ENCODE measurements around the gene PARD6A.
A peak's percentile ranks its signal among the peaks of the same experiment; 100 is the strongest.

Gene PARD6A

GRCh38 chr16:67654403-67654911, 6.3 kb upstream of the PARD6A start:
- DNase-seq, result no peak

GRCh38 chr16:67655363-67655762, 5.4 kb upstream of the PARD6A start:
- no peak for DNase-seq

- DNase-seq, result no peak
These were observed 4.3 kb upstream of the PARD6A start for GRCh38 chr16:67656344-67657016.

GRCh38 chr16:67657017-67657608, 3.6 kb upstream of the PARD6A start:
- no peak for DNase-seq

DNA sequence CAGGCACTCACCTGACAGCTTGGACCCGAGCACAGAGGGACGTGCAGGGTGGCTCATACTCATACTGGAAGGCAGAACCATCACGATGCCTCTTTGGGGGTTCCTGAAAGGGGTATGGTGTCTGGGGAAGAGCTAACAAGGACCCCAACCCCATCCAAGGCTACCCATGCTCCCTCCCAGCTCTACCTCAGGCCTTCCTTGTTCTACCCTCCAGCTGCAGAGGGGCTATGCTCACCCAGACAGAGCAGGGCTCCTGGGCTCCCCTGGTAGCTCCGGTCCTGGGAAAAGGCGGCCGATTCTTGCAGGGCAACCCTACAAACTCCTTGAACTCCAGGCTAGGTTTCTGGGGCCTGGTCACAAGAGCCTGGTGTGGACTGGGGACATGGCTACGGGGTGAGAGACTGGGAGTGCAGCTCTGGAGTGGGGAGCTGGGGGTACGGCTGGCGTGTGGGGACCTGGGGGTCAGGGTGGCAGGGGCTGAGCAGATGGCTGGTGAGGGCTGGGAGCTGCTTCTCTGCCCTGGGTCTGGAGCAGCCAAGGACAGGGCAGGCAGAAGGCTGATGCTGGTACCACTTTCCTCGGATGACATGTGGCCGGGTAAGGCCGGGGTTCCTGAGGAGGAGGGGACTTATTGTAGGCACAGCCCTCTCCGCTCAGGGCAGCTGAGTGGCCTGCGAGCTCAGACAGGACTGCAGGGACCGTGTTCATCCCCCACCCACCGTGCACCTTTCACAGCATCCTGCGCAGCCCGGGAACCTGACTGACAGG, 2.8 kb upstream of the PARD6A start:
- no peak for DNase-seq

DNA sequence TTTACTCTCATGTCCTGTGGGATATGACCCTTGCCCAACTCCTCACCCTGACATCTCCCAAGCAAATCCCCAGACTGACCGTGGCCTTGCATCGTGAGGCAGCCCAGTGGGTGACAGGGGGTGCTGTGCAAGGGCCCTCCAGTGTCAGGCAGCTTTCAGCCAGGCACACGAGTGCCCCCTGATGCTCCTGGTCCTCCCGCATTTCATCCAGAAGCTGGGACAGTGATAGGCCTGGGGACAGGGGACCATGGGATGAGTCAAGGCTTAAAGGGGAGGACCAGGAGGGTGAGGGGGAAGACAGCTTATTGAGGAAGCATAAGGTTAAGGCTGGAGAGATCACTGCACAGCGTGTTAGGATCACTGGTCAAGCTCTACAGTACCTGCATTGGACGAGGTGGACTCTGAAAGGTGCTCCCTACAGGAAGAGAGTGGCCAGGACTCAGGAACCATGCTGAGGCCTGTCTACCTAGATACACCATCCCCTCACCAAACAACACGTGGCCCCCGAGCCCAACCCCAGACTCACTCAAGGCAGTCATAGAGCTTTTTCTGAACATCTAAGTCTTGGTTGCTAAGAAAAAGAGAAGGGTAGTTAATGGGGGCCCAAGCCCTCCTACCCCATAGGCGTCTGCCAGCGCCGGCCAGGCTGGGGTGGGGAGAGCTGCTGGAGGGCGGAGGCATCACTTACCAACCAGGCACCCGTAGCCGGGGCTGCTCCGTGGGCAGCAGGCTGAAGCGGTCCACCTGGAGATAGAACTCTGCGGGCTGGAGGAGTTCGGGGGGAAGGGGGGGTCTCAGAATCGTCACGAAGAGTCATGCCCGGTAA, 1.7 kb upstream of the PARD6A start:
- DNase-seq, result no peak

DNA sequence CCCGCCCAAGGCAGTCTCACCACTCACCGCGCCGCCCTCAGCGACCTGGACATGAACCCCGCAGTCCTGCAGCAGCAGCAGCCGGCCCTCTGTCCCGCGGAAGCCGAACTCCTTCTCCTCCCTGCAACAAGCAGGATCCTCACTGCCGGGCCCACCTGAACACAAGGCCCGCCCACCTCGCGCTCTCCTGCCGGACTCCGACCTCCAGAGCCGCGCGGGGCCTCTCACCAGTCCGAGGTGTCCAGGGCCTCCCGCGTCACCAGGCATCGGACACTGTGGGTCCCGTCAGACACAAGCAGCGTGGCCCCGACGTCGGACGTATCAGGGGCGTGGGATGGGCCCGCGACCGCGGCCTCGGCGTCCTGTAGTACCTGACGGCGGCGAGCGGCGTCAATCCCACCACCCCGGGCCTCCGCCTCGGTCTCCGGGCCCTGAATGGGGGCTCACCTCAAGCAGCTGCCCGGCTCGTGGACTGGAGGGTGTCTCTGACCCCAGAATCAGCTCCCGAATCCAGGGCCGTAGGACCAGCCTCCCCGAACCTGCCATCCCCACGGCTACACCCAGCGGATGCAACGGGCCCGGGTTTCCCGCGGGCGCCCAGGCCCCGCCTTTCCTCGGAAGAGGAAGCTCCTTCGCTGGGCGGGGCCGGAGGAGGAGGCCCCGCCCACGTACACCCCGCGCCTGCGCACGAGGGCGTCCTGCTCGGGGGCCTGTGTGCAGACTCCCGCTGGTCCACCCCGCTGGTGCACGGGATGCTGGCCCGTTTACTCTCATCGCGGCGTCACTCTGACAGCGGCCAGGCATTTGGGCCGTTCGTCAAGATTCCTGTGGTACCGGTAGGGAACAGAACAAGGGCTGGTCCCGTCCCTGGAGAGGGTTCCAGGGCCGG, 841 bp upstream of the PARD6A start, which contains the start of gene ACD:
Gene ACD (minus strand): TSS at position 586 of the 889 bp plus-strand sequence. CDS start 40 bp downstream, at position 546.
- peak; percentile 93 to 99 for DNase-seq

- peak in 1 of 2 donors; percentile 3 for DNase-seq
These were observed 471 bp downstream of the PARD6A start for GRCh38 chr16:67661101-67661761.

DNA sequence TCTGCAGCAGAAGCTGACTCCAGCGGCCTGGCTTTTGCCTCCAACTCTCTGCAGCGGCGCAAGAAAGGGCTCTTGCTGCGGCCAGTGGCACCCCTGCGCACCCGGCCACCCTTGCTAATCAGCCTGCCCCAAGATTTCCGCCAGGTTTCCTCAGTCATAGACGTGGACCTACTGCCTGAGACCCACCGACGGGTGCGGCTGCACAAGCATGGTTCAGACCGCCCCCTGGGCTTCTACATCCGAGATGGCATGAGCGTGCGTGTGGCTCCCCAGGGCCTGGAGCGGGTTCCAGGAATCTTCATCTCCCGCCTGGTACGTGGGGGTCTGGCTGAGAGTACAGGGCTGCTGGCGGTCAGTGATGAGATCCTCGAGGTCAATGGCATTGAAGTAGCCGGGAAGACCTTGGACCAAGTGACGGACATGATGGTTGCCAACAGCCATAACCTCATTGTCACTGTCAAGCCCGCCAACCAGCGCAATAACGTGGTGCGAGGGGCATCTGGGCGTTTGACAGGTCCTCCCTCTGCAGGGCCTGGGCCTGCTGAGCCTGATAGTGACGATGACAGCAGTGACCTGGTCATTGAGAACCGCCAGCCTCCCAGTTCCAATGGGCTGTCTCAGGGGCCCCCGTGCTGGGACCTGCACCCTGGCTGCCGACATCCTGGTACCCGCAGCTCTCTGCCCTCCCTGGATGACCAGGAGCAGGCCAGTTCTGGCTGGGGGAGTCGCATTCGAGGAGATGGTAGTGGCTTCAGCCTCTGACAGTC, 1.3 kb downstream of the PARD6A start:
- DNase-seq, result no peak

- no peak for DNase-seq
These were observed 1.9 kb downstream of the PARD6A start for GRCh38 chr16:67662653-67663010.

DNA sequence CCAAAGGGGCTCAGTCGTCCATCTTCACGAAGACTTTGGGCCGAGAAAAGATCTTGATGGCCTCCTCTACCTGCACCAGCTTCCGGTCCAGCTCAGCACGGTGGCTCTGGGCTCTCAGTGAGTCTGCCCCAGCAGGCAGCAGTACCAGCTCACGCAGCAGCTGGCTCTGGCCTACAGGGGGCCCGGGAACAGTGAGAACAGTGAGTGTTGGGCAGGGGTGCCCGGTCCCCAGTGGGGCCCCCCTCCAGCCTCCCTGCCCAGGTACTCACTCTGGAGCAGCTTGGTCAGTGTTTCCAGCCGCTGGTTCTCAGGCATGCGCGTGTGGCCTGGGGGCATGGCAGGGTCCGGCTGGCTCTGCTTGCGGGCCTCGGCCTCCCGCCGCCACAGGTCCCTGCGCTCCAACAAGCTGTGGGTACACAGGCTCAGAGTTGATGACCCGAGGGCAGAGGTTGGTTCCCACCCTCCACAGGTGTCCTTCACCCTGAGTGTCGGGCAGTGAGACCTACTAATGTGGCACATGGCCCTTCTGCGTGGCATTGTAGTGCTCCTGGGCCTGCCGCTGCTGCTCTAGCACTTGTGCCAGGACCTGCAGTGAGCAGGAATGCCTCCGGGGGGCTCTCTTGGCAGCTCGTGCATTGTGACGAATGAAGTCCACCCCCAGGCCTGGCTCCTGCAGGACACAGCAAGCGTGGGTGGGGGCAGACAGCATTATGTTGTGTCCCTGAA, 2.6 kb downstream of the PARD6A start:
- DNase-seq, result peak; percentile 33 to 50

DNA sequence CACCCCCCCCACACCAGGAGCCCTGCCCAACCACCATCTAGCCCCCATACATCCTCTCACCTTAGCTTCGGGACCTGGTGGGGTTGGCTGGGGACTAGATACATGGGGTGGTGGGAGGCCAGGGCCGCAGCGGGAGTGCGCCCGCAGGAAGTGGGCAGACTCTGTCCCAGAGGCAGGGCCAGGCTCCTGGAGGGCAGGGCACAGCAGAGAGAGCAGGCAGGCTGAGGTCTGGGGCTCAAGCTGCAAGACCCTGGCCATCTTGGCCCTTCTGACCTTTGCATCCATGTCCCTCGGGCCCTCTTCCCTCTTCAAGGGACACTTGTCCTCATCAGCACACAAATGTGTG, 3.1 kb downstream of the PARD6A start:
- no peak for DNase-seq

DNA sequence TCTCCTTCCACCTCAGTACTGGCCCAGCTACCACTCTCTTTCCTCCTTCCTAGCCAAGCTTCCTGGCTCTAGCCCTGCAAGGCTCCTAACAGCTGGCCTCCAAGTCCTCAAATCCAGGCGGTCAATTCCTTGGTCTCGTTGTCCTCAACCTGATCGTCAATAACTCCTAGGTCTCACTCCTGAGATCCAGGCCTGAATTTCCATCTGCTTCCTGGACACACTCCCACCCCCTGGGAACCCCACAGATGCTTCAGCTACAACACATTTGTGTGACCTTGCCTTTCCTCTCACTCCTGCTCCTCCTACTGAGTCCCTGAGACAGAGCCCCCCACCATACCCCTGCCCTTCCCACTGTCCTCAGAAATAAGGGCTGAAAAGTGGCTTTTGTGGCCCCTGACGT, 3.5 kb downstream of the PARD6A start:
- DNase-seq, result no peak

DNA sequence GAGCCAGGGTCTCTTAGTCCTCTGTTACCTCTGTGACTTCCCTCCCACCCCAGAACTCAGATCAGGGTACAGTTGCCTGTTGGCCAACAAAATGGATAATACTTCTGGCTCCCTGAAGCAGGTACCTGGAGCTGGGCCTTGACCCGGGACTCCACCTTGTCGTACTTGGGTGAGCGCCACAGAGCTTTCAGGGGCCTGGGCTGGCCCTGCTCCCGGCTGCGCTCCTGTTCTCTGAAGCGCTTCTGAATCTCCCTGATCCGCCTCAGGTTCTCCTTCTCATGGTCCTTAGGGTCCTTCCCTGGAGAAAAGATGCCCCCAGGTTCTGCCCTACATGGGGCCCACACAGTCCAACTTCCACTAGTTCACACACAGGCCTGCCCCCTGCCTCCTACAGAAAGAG, 4.1 kb downstream of the PARD6A start:
- no peak for DNase-seq

DNA sequence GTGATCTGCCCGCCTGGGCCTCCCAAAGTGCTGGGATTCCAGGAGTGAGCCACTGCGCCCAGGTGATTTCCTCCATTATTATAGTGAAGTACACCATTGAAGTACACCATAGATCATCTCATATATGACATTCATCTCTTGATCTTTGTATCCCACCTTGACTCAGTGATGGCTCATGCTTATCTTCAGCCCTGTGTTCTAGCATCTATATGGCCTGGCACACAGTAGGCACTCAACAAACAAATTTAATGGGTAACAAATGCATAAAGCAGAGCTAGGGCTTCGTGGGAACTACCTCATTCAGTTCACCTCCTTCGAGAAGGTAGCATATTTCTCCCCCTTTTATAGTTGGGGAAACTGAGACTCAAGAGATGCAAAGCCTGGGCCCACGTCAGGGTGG, 4.8 kb downstream of the PARD6A start:
- no peak for DNase-seq

DNA sequence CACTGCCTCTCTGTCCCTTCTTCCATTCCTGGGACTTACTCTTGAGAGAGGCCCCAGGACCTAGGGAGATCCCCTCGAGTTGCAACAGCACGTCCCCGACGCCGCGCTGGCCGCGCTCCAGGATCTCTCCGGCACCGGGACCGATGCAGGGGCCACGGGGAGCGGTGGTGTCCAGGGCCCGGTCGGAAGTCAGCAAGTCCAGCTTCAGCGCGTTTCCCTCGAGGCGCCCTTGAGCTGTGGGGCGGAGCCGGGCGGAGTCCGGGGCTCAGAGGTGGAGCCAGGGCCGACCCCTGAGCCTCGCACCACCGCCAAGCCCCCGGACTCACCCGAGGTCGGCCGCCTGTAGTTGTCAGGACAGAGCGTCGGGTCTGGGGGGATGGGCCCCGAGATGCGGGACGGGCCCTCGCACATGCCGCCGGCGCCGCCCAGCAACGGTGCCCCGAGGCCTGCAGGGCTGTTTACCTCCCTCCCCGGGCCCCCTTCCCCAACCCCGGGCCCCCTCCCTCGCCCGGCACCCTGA, 5.3 kb downstream of the PARD6A start:
- peak in 1 of 2 donors; percentile 10 for DNase-seq

- DNase-seq, result peak; percentile 71 to 79
These were observed 6.0 kb downstream of the PARD6A start, which contains the start of the genes C16orf86 and ENKD1 for GRCh38 chr16:67666559-67667452. Gene C16orf86 (plus strand): TSS chr16:67666814. CDS start chr16:67666971, 157 bp downstream. Gene ENKD1 (minus strand): TSS chr16:67666750. CDS start chr16:67666442, 308 bp downstream.

DNA sequence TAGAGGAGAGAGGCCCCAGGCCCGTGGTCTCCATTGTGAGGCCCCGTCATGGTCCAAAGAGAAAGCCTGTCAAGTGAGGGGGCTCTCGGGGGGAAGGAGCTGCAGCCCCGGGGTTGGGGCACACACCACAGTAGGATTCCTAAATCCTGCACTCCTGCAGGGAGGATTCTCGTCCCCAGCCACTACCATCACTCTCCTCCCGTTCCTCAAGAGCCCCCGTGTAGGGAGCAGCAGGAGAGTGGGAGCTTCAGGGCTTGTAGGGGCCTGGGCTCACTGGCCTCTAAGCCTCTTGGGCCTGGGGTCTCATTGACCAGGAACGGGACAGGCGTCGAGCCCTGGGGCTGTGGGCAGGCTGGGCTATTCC, 6.7 kb downstream of the PARD6A start:
- DNase-seq, result no peak

Measured in inflammatory macrophage treated with lipopolysaccharide for 1 hour (primary cell).